GM19463 (cell line): Measurements from ENCODE around the gene HMCN1.

ENCODE experiments used
- ATAC-seq: cut with Tn5 transposase; IDR thresholded peaks from one replicate; pipeline ENCODE4 v1.9.1; 2021; ENCODE audit warnings: mild to moderate bottlenecking, moderate library complexity; ENCODE audit not compliant: unreplicated experiment

The HMCN1 gene

DNA sequence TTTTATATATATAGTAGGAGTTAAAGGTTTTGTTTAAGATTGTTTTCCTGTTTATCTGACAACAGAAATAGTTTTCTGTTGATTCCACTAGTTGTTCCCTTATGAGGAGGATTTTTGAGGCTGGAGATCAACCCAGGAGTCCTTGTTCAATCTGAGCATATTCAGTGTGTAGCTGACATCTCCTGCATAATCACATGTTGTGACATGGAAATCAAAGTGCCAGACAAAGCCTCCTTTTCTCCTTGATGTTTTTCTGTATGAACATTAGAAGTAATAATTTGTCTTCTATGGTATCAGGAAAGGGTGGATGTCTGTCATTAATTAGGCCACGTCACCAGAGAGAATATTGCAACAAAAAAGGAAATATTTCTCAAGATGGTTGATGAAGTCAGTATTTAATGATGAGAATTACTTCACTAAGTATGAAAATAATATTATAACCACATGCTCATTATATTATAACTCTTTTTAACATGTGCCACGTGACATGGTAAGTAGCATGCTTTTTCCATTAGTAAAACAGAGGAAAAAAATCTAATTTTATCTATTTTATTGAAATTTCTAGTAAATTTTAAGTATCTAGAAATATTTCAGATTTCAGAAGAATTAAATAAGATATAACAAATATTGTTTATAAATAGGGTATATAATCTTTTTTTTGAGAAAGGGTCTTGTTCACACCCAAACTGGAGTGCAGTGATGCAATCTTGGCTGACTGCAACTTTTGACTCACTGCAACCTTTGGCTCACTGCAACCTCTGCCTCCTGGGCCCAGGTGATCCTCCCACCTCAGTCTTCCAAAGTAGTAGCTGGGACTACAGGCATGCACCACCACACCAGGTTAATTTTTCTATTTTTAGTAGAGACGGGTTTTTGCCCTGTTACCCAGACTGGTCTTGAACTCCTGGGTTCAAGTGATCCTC lies 223.5 kb downstream of the HMCN1 start:
- ATAC-seq: no peak

- no peak for ATAC-seq
Measured at GRCh38 chr1:185960422-185961321, 226.5 kb downstream of the HMCN1 start.

- no peak for ATAC-seq
Measured at GRCh38 chr1:185961664-185962063, 227.5 kb downstream of the HMCN1 start.

DNA sequence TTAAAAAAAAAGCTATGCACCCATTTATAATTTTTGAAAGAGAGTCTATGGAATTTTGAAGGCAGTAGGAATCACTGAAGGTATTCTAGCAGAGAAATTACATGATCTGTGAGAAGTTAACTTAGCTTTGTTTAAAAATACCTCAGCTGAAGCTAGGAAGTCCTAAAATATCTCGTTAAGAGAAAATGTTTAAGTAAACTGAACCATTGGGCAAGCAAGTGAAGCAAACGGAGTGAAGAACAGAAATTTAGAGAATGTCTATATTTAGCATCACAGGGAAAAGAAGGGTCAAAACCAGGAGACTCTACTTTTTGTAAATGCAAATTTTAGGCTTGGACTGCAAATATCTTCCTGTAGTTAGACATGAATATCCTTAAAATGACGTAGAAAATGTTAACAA lies 230.8 kb downstream of the HMCN1 start:
- ATAC-seq: no peak

DNA sequence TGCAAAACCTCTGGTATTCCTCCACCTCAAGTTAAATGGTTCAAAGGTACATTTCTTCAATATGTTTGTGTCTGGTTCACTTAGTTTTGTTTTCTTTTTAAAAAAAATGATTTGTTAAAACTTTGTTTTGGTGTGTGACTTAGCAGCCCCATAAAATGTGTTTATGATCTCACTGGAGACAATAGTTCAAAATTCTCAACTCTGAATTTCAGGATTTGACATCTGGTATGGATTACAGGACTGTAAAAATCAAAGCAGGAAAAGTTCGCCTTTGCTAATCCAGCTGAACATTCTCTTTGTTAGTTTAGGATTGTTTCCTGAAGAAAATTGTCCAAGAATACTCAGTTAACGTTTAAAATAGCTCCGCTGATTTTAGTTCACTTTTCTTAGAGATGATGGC lies 231.7 kb downstream of the HMCN1 start:
- ATAC-seq: no peak

DNA sequence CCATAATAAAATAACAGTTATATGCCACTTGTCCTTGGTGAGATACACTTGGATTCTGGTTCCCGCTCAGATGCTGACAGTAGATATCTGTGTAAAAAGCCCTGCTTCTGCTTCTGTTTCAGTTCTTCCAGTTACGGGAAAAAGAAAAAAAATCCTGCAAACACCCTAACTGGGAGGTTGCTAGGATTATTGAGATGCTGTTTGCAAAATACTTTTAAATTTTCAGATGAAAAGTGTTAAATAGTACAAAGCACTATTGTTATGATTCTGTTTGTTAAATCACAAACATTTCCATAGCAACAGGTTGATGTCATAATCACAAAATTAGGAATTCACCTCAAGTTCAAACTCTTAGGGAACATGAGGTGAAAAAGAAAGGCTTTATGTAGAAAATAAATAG lies 232.3 kb downstream of the HMCN1 start:
- no peak for ATAC-seq

DNA sequence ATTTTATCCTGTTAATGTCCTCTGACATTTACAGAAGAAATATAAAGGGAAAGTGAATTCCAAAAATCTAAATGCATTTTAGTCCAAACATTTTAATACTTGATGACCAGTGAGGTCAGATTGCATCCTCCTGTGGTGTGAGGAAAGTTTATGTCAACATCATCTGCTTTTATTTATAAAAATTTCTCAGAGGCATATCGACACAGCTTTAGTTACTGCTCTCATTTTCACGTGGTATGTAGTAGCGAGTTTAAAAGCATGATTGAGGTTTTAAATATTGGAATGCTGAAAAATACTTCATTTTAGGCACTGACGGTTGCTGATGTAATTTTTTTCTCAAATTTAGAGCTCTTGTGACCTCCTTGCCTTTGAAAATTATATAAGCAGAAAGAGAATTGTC lies 234.8 kb downstream of the HMCN1 start:
- no peak for ATAC-seq

- ATAC-seq: no peak
Measured at GRCh38 chr1:185969524-185969991, 235.4 kb downstream of the HMCN1 start.

GRCh38 chr1:185971688-185972087 lies 237.5 kb downstream of the HMCN1 start:
- ATAC-seq: no peak

GRCh38 chr1:185972096-185972850 lies 238.1 kb downstream of the HMCN1 start:
- ATAC-seq: no peak

DNA sequence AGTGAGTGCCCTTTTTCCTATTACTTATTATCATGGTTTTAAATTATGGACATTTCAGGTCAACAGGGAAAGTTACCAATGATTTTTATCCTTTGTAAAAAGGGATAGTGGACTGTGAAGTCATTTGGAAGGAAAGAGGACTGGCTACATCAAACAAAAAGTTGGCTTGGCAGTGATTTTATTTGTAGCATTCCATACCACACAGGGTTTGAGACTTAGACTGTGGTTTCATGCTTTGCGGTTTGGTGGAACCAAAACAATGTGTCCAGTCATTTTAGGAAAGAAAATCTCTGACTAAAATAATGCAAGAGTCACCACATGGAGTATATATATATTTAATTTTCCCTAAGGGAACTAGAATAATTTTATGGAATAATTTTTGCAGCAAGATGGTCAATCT lies 239.5 kb downstream of the HMCN1 start:
- ATAC-seq: no peak

GRCh38 chr1:185974367-185975170 lies 240.4 kb downstream of the HMCN1 start:
- ATAC-seq: no peak

GRCh38 chr1:185980891-185981290 lies 246.7 kb downstream of the HMCN1 start:
- ATAC-seq: no peak

GRCh38 chr1:185984113-185984836 lies 250.1 kb downstream of the HMCN1 start:
- no peak for ATAC-seq

DNA sequence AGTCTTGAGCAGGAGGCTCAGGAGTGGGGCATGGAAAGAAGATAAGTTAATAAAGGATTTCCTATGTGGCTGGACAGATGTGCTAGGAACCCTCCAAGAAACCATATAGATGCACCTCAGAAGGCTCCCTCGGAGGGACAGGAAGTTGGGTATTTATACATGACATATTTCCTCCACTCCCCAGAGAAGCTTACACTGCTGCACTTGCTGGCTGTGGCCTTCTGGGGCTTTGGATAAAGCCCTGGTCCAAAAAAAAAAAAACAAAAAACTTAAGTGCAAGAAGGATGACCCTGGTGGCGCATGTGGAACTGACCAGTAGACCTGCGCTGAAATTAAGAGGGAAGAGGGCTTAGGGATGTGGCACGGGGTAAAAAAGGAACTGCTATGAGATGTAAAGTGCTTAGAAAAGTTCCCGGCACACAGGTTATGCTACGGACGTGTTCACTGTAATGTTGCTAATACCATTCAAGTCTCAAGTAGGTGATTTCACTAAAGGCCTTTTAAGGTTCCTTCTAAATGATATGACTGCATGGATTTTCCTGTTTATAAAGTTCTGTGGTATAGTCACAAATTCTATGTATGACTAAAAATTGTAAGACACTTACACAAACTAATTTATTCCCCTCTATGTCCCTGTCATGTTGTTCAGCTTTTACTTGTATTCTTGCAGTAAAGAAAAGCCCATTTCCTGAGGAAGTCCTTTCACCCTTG lies 253.6 kb downstream of the HMCN1 start:
- no peak for ATAC-seq

DNA sequence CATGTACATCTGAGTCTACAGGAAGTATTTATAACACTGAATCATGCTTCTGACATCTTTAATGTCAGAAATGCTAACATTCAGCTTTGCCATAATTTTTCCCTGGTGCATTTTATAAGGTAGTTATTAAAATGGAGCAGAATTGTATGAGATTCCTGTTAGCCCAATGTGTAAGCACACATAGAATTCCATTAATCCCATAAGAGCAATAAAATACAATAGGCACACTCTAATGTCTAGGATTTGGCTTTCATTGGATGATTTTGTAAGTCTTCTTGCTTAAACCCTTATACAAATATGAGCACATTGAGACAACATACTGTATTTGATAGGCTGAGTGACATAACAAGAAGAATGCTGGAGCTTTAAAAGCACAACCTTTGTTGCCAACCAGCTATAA lies 256.4 kb downstream of the HMCN1 start:
- no peak for ATAC-seq

- ATAC-seq: no peak
Measured at GRCh38 chr1:185991266-185991665, 257.1 kb downstream of the HMCN1 start.

DNA sequence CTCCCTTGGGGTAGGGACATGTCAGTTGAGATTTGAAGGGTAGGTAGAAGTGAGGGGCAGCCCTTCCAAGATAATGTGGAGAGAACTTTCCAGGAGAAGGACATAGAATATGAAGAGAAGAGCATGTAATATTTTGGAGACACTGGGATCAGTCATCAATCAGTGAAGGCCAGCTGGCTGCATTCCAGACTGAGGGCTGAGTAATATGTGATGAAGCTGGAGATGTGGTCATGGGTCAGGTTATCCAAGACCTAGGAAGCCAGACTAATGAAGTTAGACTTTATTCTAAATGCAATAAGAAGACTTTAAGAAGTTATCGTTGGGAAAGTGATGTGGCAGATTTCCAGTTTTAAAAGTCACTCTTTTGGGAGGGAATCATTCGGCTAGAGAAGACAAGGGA lies 262.0 kb downstream of the HMCN1 start:
- no peak for ATAC-seq

DNA sequence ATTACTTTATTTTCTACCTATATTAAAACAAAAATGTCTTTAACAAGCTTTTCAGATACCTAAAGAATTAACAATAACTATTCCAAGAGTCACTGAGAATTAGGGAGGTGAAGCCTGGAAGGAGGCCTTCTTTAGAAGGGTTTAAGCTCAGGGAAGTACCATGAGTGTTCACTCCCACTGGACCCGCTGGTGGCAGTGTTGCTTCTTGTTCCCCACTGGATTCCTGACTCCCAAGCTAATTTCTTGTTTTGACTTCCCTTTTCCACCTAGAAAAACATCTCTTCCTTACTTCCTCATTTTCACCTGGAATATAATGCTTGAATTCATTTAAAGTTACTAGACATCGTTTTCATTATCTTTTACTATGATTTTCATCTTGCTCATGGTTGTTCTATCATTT lies 264.2 kb downstream of the HMCN1 start:
- no peak for ATAC-seq
